ENCODE measurements around the gene CTNNA3. TPM values are rescaled to one million over a fixed set of nuclear protein-coding genes. Genes with fewer than 3 reads are reported as not detected.

The CTNNA3 gene
- total and polyA plus RNA-seq, 7 donors = under 0.01 to 4.6 (median 2.4) TPM; not detected in 1

- WGBS, 2 donors = 92 to 94% methylated on average over 30 of the region's 30 CpGs
- no peak overlapping the region for H3K27ac ChIP-seq
- H3K27me3 ChIP-seq = no peaks in the 10 kb centered on the region
- H3K4me1 ChIP-seq = no peaks in the 10 kb centered on the region
- TF ChIP-seq POLR2A (IDR thresholded peaks at IDR 0.05) (no peak), POLR2AphosphoS5 (IDR thresholded peaks at IDR 0.05) (no peak), EP300 (IDR thresholded peaks at IDR 0.05) (no peak)
- TF ChIP-seq, protein P1, sequence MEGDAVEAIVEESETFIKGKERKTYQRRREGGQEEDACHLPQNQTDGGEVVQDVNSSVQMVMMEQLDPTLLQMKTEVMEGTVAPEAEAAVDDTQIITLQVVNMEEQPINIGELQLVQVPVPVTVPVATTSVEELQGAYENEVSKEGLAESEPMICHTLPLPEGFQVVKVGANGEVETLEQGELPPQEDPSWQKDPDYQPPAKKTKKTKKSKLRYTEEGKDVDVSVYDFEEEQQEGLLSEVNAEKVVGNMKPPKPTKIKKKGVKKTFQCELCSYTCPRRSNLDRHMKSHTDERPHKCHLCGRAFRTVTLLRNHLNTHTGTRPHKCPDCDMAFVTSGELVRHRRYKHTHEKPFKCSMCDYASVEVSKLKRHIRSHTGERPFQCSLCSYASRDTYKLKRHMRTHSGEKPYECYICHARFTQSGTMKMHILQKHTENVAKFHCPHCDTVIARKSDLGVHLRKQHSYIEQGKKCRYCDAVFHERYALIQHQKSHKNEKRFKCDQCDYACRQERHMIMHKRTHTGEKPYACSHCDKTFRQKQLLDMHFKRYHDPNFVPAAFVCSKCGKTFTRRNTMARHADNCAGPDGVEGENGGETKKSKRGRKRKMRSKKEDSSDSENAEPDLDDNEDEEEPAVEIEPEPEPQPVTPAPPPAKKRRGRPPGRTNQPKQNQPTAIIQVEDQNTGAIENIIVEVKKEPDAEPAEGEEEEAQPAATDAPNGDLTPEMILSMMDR (IDR thresholded peaks at IDR 0.05) = no peak
- H3K4me3 ChIP-seq = no peak overlapping the region
- intact Hi-C loops (cut with DNase I) = no loop called here
- H3K9me3 ChIP-seq = peaks cover 0 to 4% (median 0%) of the 10 kb centered on the region in 4 donors
- no peaks in the 10 kb centered on the region for H3K36me3 ChIP-seq
- no peak for DNase-seq
Observed at GRCh38 chr10:66651308-66652082, 1044.5 kb downstream of the CTNNA3 start.

- Histone ChIP-seq H3K36me3 (no peaks in the 10 kb centered on the region), H3K27me3 (no peaks in the 10 kb centered on the region), H3K9me3 (peaks cover 0 to 4% (median 0%) of the 10 kb centered on the region in 4 donors), H3K4me3 (no peak overlapping the region), H3K27ac (no peak overlapping the region), H3K4me1 (no peaks in the 10 kb centered on the region)
- no peak for TF ChIP-seq POLR2AphosphoS5 (IDR thresholded peaks at IDR 0.05)
- TF ChIP-seq POLR2A (IDR thresholded peaks at IDR 0.05) = no peak
- TF ChIP-seq, protein P1 (IDR thresholded peaks at IDR 0.05) = no peak
- TF ChIP-seq EP300 (IDR thresholded peaks at IDR 0.05) = no peak
- intact Hi-C loops (cut with DNase I) = no loop called here
- WGBS, 2 donors = 86 to 88% methylated on average over 3 of the region's 3 CpGs
- DNase-seq = no peak
Observed at GRCh38 chr10:66649626-66650025, 1046.4 kb downstream of the CTNNA3 start.

DNA sequence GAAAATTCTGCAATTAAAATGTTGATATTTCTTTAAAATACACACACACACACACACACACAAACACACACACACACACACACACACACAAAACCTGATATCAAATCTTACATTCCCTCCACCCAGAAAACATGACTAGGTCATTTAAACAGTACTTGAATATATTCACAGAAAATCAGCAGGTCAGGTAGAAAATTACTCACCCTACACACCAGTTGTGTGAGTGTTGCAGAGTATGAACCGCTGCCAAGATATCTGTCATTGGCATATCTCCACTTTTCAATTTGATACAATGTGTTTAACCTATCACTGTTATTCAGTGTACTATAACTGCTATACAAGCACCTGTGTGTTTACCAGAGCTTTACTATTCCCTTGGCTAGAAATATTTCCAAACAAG, 1053.8 kb downstream of the CTNNA3 start:
- intact Hi-C loops (cut with DNase I) = no loop called here
- no peaks in the 10 kb centered on the region for H3K36me3 ChIP-seq

DNA sequence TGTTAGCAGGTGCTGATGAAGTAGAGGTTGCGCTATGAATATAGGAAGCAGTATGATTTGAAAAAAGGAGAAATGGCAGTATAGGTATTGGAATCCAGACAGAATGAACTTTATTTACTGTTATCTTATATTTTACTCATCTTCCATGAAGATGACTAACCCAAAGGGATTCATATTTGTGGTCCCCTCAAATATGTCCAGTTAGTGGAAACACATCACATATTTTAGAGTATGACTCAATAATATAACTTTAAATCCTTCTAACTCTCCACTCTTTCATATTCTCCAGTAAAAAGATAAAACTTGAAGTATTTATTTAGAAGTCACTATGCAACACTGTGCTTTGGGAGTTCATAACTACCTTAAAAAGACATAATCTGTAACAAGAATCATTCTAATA, 1056.6 kb downstream of the CTNNA3 start:
- TF ChIP-seq POLR2A (IDR thresholded peaks at IDR 0.05) = no peak
- no peak for TF ChIP-seq EP300 (IDR thresholded peaks at IDR 0.05)
- TF ChIP-seq, protein P1 (IDR thresholded peaks at IDR 0.05) = no peak
- no peak for TF ChIP-seq POLR2AphosphoS5 (IDR thresholded peaks at IDR 0.05)
- no peak for DNase-seq
- no peaks in the 10 kb centered on the region for H3K9me3 ChIP-seq
- H3K27me3 ChIP-seq = no peaks in the 10 kb centered on the region
- WGBS, 2 donors = 46 to 93% methylated on average over 1 of the region's 1 CpG
- intact Hi-C loops (cut with DNase I) = no loop called here
- H3K4me1 ChIP-seq = peaks cover 0 to 10% (median 0%) of the 10 kb centered on the region in 4 donors
- no peaks in the 10 kb centered on the region for H3K36me3 ChIP-seq
- H3K4me3 ChIP-seq = no peak overlapping the region
- no peak overlapping the region for H3K27ac ChIP-seq

More for the DNA sequence above, 1053.8 kb downstream of the CTNNA3 start:
- 80 to 91% methylated on average over 1 of the region's 1 CpG for WGBS, 2 donors
- no peaks in the 10 kb centered on the region for H3K9me3 ChIP-seq
- TF ChIP-seq, protein P1 (IDR thresholded peaks at IDR 0.05) = no peak
- no peak for TF ChIP-seq EP300 (IDR thresholded peaks at IDR 0.05)
- TF ChIP-seq POLR2AphosphoS5 (IDR thresholded peaks at IDR 0.05) = no peak
- TF ChIP-seq POLR2A (IDR thresholded peaks at IDR 0.05) = no peak
- H3K4me1 ChIP-seq = peaks cover 0 to 7% (median 0%) of the 10 kb centered on the region in 4 donors
- no peak for DNase-seq
- H3K27ac ChIP-seq = no peak overlapping the region
- no peak overlapping the region for H3K4me3 ChIP-seq
- H3K27me3 ChIP-seq = no peaks in the 10 kb centered on the region
